ENCODE data around the gene MRM3.
"Not testable (repeated sequence)": the region's sequence is repeated elsewhere in the genome, so short reads cannot be mapped to it uniquely, and the experiment has no call there.

The MRM3 gene

GRCh38 chr17:835263-835662 lies 53.1 kb downstream of the MRM3 start:
- Histone ChIP-seq H3K27me3 (ENCODE audit: insufficient read depth, low read length) (0 out of 2 replicates have a peak, but pooled peaks cover 1% of the 10 kb centered on the region), H3K9ac (ENCODE audit: low read length) (no peak overlapping the region), H3K4me2 (ENCODE audit: low read length) (no peak overlapping the region), H3K36me3 (ENCODE audit: insufficient read depth, low read length) (no peaks in the 10 kb centered on the region; the same call in 1 of the 2 replicates), H3K4me1 (ENCODE audit: insufficient read depth, low read length, severe bottlenecking) (peaks cover 3% of the 10 kb centered on the region), H3K9me2 (ENCODE audit: low read depth, low read length) (no peaks in the 10 kb centered on the region), H3K4me3 (ENCODE audit: low read depth, low read length, poor library complexity, severe bottlenecking) (no peak overlapping the region), H2AFZ (ENCODE audit: low read length) (no peak overlapping the region), H4K20me1 (ENCODE audit: insufficient read depth, low read length) (no peaks in the 10 kb centered on the region), H3K9me3 (ENCODE audit: low read length) (no peaks in the 10 kb centered on the region; the same call in 1 of the 2 replicates), H3F3A (ENCODE audit: insufficient read depth, low read length) (no peaks in the 10 kb centered on the region), H3K27ac (ENCODE audit: low read depth, low read length, poor library complexity, severe bottlenecking) (no peak overlapping the region), H3K79me2 (ENCODE audit: insufficient read depth, low read length) (no peaks in the 10 kb centered on the region)
- TF ChIP-seq CTCF (IDR thresholded peaks at IDR 0.05; ENCODE audit: low read length) (no peak), EZH2 (IDR thresholded peaks at IDR 0.05; ENCODE audit: borderline replicate concordance, low read length) (no peak)

- H3K79me2 ChIP-seq (ENCODE audit: insufficient read depth, low read length); H3K27ac ChIP-seq (ENCODE audit: low read depth, low read length, poor library complexity, severe bottlenecking); H3K36me3 ChIP-seq (ENCODE audit: insufficient read depth, low read length); H3K4me3 ChIP-seq (ENCODE audit: low read depth, low read length, poor library complexity, severe bottlenecking); H3K27me3 ChIP-seq (ENCODE audit: insufficient read depth, low read length); H3F3A ChIP-seq (ENCODE audit: insufficient read depth, low read length); H2AFZ ChIP-seq (ENCODE audit: low read length); H3K4me1 ChIP-seq (ENCODE audit: insufficient read depth, low read length, severe bottlenecking); H3K9ac ChIP-seq (ENCODE audit: low read length); H3K4me2 ChIP-seq (ENCODE audit: low read length); H3K9me2 ChIP-seq (ENCODE audit: low read depth, low read length); H4K20me1 ChIP-seq (ENCODE audit: insufficient read depth, low read length); H3K9me3 ChIP-seq (ENCODE audit: low read length): not testable (repeated sequence)
Measured at GRCh38 chr17:835721-836120, 53.6 kb downstream of the MRM3 start.

GRCh38 chr17:836151-836550 lies 54.0 kb downstream of the MRM3 start:
- Histone ChIP-seq H3K27me3 (ENCODE audit: insufficient read depth, low read length) (no peaks in the 10 kb centered on the region), H3K4me2 (ENCODE audit: low read length) (no peak overlapping the region), H3K4me1 (ENCODE audit: insufficient read depth, low read length, severe bottlenecking) (peaks cover 3% of the 10 kb centered on the region), H3K9me3 (ENCODE audit: low read length) (peaks cover 2% of the 10 kb centered on the region; the same call in 1 of the 2 replicates), H3K79me2 (ENCODE audit: insufficient read depth, low read length) (no peaks in the 10 kb centered on the region), H3F3A (ENCODE audit: insufficient read depth, low read length) (no peaks in the 10 kb centered on the region), H3K36me3 (ENCODE audit: insufficient read depth, low read length) (no peaks in the 10 kb centered on the region; the same call in 1 of the 2 replicates), H3K9me2 (ENCODE audit: low read depth, low read length) (no peaks in the 10 kb centered on the region), H3K27ac (ENCODE audit: low read depth, low read length, poor library complexity, severe bottlenecking) (no peak overlapping the region), H3K4me3 (ENCODE audit: low read depth, low read length, poor library complexity, severe bottlenecking) (no peak overlapping the region), H2AFZ (ENCODE audit: low read length) (no peak overlapping the region), H4K20me1 (ENCODE audit: insufficient read depth, low read length) (no peaks in the 10 kb centered on the region), H3K9ac (ENCODE audit: low read length) (no peak overlapping the region)
- TF ChIP-seq CTCF (IDR thresholded peaks at IDR 0.05; ENCODE audit: low read length) (no peak), EZH2 (IDR thresholded peaks at IDR 0.05; ENCODE audit: borderline replicate concordance, low read length) (no peak)

GRCh38 chr17:838486-838885 lies 56.3 kb downstream of the MRM3 start:
- Histone ChIP-seq H3K4me1 (ENCODE audit: insufficient read depth, low read length, severe bottlenecking) (peaks cover 3% of the 10 kb centered on the region), H3K36me3 (ENCODE audit: insufficient read depth, low read length) (no peaks in the 10 kb centered on the region; the same call in 1 of the 2 replicates), H3F3A (ENCODE audit: insufficient read depth, low read length) (no peaks in the 10 kb centered on the region), H3K9me2 (ENCODE audit: low read depth, low read length) (no peaks in the 10 kb centered on the region), H3K4me3 (ENCODE audit: low read depth, low read length, poor library complexity, severe bottlenecking) (no peak overlapping the region), H3K9me3 (ENCODE audit: low read length) (0 out of 2 replicates have a peak, but pooled peaks cover 2% of the 10 kb centered on the region), H3K9ac (ENCODE audit: low read length) (no peak overlapping the region), H3K79me2 (ENCODE audit: insufficient read depth, low read length) (no peaks in the 10 kb centered on the region), H3K4me2 (ENCODE audit: low read length) (no peak overlapping the region), H3K27me3 (ENCODE audit: insufficient read depth, low read length) (no peaks in the 10 kb centered on the region), H4K20me1 (ENCODE audit: insufficient read depth, low read length) (no peaks in the 10 kb centered on the region), H3K27ac (ENCODE audit: low read depth, low read length, poor library complexity, severe bottlenecking) (no peak overlapping the region), H2AFZ (ENCODE audit: low read length) (no peak overlapping the region)
- TF ChIP-seq EZH2 (IDR thresholded peaks at IDR 0.05; ENCODE audit: borderline replicate concordance, low read length): no peak
- TF ChIP-seq CTCF (IDR thresholded peaks at IDR 0.05; ENCODE audit: low read length): no peak

All from OCI-LY1 (cell line).